Fibroblast of lung (primary cell): Measurements from ENCODE around the gene BCL2. TPM values are rescaled to one million over a fixed set of nuclear protein-coding genes. Genes with fewer than 3 reads are reported as not detected.

Experiments
- DNase-seq, 2 donors: peaks; one replicate each; pipeline versions ENCODE4 v3.0.0 to v3.0.0-alpha.2; 2010; ENCODE audit warnings: low read depth in 2 of 2
- H2AFZ ChIP-seq: 2 replicates; pipeline ENCODE4 v1.5.1; 2012; ENCODE audit warnings: low read length, control low read depth, inconsistent platforms
- H3K27ac ChIP-seq: 2 replicates; pipeline ENCODE4 v1.5.1; 2011; ENCODE audit warnings: low read length, control low read depth; ENCODE audit not compliant: insufficient read depth
- H3K27me3 ChIP-seq: 2 replicates; pipeline ENCODE4 v1.5.1; 2011; ENCODE audit warnings: mild to moderate bottlenecking, low read length; ENCODE audit not compliant: control insufficient read depth, insufficient read depth
- H3K36me3 ChIP-seq: 2 replicates; pipeline ENCODE4 v1.5.1; 2011; ENCODE audit warnings: low read length; ENCODE audit not compliant: control insufficient read depth, insufficient read depth
- H3K4me1 ChIP-seq: 2 replicates; pipeline ENCODE4 v1.5.1; 2011; ENCODE audit warnings: low read length; ENCODE audit not compliant: control insufficient read depth, insufficient read depth; ENCODE audit errors: extremely low read depth
- H3K4me2 ChIP-seq: 2 replicates; pipeline ENCODE4 v1.5.1; 2011; ENCODE audit warnings: low read length, control low read depth; ENCODE audit not compliant: insufficient read depth; ENCODE audit errors: extremely low read depth
- H3K4me3 ChIP-seq, 4 experiments: fragments of 200-600 bp in 1 of 4; sonication (generic) in 1 of 4; replicated peaks in 1 of 4; 2 replicates each; pipeline ENCODE4 v1.5.1; 2011 to 2016; ENCODE audit warnings: low read length in 4 of 4, low read depth in 3 of 4, mild to moderate bottlenecking in 3 of 4, control low read depth in 2 of 4, inconsistent platforms in 1 of 4, mixed read lengths in 1 of 4; ENCODE audit not compliant: insufficient read depth in 1 of 4; ENCODE audit errors: control extremely low read depth in 1 of 4
- H3K79me2 ChIP-seq: 2 replicates; pipeline ENCODE4 v1.5.1; 2012; ENCODE audit warnings: mild to moderate bottlenecking, low read length, inconsistent platforms; ENCODE audit not compliant: control insufficient read depth, insufficient read depth
- H3K9ac ChIP-seq: 2 replicates; pipeline ENCODE4 v1.5.1; 2011; ENCODE audit warnings: mild to moderate bottlenecking, low read length, control low read depth; ENCODE audit not compliant: insufficient read depth
- H3K9me3 ChIP-seq: 2 replicates; pipeline ENCODE4 v1.5.1; 2012; ENCODE audit warnings: low read depth, low read length; ENCODE audit not compliant: control insufficient read depth, insufficient read depth
- H4K20me1 ChIP-seq: 2 replicates; pipeline ENCODE4 v1.5.1; 2011; ENCODE audit warnings: low read length; ENCODE audit not compliant: control insufficient read depth, insufficient read depth; ENCODE audit errors: extremely low read depth
- EZH2 ChIP-seq: IDR thresholded peaks from 2 replicates; pipeline ENCODE4 v1.5.1; 2012; ENCODE audit warnings: low read length, control low read depth, mild to moderate bottlenecking; ENCODE audit errors: missing control alignments
- polyA plus RNA-seq, 2 donors: library from polyadenylated mRNA; depleted of rRNA in 1 of 2; stranded (reverse) in 1 of 2; unstranded in 1 of 2; fragments of >200 nt; gene quantifications; 2 replicates each; pipeline ENCODE4 v1.2.1, GENCODE V29; 2011 to 2012; ENCODE audit warnings: missing spikeins in 1 of 2
- total RNA-seq: library from RNA; depleted of rRNA; stranded (reverse); fragments of >200 nt; gene quantifications from 2 replicates; pipeline ENCODE4 v1.2.1, GENCODE V29; 2014
- TF ChIP-seq, protein P1 (sequence below), 2 donors: IDR thresholded peaks in 1 of 2; conservative IDR thresholded peaks in 1 of 2; 1 replicate in 1 of 2; 2 replicates in 1 of 2; pipeline ENCODE4 v1.5.1; 2011 to 2012; ENCODE audit warnings: low read length in 2 of 2, control low read depth in 1 of 2, inconsistent platforms in 1 of 2, low read depth in 1 of 2, mild to moderate bottlenecking in 1 of 2

The BCL2 gene
- total and polyA plus RNA-seq, 2 donors (not counting 1 experiment from before 2014, with no cell fraction given), result 1.5 to 3.6 TPM

DNA sequence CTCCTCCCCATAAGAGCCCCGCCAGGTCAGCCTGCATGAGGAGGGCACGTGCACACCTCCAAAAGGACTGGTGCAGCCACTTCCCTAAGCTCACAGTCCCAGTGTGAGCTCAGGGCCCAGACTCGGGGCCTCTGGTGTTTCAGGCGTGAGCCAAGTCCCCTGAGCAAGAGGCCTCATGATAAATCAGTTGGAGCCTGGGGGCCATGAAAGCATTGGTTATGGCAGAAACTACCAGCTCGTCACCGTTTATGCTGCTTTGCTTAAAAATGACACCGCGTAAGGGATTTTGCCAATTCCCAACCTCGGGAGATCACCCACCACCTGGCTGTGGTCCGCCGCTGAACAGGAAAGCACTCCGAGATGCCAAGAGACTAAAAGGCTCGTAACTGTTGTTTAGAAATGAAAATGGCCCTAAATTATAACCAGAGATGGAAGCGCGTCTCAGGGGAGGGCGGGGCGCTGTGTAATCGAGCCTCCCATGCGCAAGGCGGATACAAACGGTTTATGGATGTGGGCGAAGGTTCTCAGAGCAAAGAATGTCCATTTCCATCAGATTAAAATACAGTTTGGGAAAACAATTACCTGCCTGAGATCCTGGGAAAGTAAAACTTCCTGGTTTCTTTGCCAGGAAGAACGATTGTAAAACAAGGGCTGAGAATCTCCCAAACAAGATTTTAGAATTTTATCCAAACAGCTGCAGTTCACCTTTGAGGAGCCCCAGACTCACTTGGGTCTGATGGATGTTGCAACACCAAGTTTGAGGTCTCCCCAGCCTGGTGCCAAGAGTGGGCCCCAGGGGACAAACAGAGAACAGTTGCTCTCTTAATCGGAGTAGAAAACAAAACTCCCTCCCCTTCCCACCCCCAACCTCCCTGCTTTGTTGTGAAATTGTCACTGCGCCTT is 141.4 kb downstream of the BCL2 start:
- Histone ChIP-seq H3K27ac (no peak overlapping the region), H3K36me3 (no peaks in the 10 kb centered on the region), H3K79me2 (no peaks in the 10 kb centered on the region), H3K9me3 (no peaks in the 10 kb centered on the region), H3K9ac (no peak overlapping the region), H3K4me2 (peak overlapping the region; percentile 20), H3K4me3 (peak overlapping the region in 1 of 4 experiments; percentile 30), H3K4me1 (no peaks in the 10 kb centered on the region), H3K27me3 (no peaks in the 10 kb centered on the region), H4K20me1 (no peaks in the 10 kb centered on the region), H2AFZ (no peak overlapping the region)
- no peak for TF ChIP-seq EZH2
- TF ChIP-seq, protein P1, sequence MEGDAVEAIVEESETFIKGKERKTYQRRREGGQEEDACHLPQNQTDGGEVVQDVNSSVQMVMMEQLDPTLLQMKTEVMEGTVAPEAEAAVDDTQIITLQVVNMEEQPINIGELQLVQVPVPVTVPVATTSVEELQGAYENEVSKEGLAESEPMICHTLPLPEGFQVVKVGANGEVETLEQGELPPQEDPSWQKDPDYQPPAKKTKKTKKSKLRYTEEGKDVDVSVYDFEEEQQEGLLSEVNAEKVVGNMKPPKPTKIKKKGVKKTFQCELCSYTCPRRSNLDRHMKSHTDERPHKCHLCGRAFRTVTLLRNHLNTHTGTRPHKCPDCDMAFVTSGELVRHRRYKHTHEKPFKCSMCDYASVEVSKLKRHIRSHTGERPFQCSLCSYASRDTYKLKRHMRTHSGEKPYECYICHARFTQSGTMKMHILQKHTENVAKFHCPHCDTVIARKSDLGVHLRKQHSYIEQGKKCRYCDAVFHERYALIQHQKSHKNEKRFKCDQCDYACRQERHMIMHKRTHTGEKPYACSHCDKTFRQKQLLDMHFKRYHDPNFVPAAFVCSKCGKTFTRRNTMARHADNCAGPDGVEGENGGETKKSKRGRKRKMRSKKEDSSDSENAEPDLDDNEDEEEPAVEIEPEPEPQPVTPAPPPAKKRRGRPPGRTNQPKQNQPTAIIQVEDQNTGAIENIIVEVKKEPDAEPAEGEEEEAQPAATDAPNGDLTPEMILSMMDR (conservative IDR thresholded peaks at IDR 0.05 in 1 of 2, IDR thresholded peaks at IDR 0.05 in 1 of 2; ENCODE audit: low read depth in 1 of 2, low read length in 2 of 2), result no peak
- no peak for DNase-seq

DNA sequence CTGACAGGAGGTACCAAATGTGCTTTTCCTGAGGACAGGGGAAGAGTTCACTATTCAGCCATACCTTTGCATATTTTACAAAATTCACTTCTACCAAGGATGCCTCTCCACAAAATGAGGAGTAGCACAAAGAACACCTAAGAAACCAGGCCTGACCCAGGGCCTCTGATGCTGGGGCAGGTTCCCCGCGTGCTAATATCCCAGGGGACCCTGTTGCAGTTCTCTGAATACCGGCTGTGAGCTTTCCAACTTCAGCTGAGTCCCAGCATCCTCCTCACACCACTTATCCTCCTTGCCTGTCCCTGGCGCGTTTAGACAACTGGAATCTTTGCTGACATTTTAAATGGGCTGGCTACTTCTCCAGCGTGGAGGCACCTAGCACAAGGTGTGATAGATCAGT is 142.3 kb downstream of the BCL2 start:
- Histone ChIP-seq H3K27me3 (no peaks in the 10 kb centered on the region), H3K4me1 (no peaks in the 10 kb centered on the region), H3K9me3 (no peaks in the 10 kb centered on the region), H3K4me2 (no peak overlapping the region), H3K4me3 (no peak overlapping the region), H3K27ac (no peak overlapping the region), H3K36me3 (no peaks in the 10 kb centered on the region), H3K9ac (no peak overlapping the region), H3K79me2 (no peaks in the 10 kb centered on the region), H4K20me1 (no peaks in the 10 kb centered on the region), H2AFZ (no peak overlapping the region)
- no peak for DNase-seq
- TF ChIP-seq, protein P1 (conservative IDR thresholded peaks at IDR 0.05 in 1 of 2, IDR thresholded peaks at IDR 0.05 in 1 of 2; ENCODE audit: low read depth in 1 of 2, low read length in 2 of 2), result no peak
- no peak for TF ChIP-seq EZH2

DNA sequence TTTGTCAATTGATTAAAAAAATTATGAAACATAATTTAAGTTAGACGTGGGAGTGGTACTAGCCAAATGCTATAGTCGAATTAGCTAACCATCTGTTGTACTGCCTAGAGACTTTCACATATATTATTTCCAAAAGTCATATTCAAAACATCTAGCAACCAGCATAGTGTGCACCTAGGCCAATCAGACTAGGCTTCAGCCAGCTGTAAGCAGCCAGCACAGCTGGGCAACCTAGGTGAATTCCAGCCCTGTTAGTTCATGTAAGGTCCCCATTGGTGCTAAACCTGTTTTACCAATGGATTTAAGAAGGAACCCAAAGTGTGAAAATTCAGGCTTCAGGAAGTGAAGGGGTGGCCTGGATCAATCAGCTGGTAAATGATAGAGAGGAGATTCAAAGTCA is 144.3 kb downstream of the BCL2 start:
- Histone ChIP-seq H2AFZ (no peak overlapping the region), H3K4me2 (no peak overlapping the region), H3K4me1 (no peaks in the 10 kb centered on the region), H3K27ac (no peak overlapping the region), H3K9ac (no peak overlapping the region), H3K4me3 (no peak overlapping the region), H3K27me3 (no peaks in the 10 kb centered on the region), H4K20me1 (no peaks in the 10 kb centered on the region), H3K36me3 (no peaks in the 10 kb centered on the region), H3K9me3 (no peaks in the 10 kb centered on the region), H3K79me2 (no peaks in the 10 kb centered on the region)
- TF ChIP-seq, protein P1 (conservative IDR thresholded peaks at IDR 0.05 in 1 of 2, IDR thresholded peaks at IDR 0.05 in 1 of 2; ENCODE audit: low read depth in 1 of 2, low read length in 2 of 2), result no peak
- no peak for TF ChIP-seq EZH2
- DNase-seq, result no peak
